HG02798 (cell line): Measurements from ENCODE around the gene LHX5.
A peak's percentile ranks its signal among the peaks of the same experiment; 100 is the strongest.

Experiments
- ATAC-seq: cut with Tn5 transposase; IDR thresholded peaks from one replicate; pipeline ENCODE4 v1.9.1; 2021; ENCODE audit warnings: mild to moderate bottlenecking; ENCODE audit not compliant: unreplicated experiment, poor library complexity

LHX5 gene

DNA sequence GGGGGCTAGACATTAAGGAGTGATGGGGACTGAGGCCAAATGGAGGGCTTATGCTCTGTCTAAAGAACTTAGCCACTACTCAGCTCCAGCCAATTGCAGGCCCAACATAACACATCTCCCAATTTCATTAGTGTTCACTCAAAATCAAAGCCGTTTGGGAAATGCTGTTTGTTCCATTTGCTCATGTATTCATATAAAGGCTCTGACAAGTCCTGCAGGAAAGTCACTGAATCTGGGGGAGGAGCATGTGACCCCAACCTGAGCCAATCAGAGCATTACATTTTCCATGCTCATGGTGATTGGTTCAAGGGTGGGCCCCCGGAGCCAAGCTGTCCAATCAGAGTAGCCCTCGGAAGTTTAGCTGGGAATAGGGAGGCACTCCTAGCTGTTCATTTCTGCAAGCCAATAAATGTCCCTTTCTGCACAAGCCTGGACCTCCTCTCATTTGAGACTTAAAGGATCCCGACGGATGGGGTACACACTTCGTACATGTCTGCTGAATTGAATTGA is 28.6 kb downstream of the LHX5 start:
- no peak for ATAC-seq

DNA sequence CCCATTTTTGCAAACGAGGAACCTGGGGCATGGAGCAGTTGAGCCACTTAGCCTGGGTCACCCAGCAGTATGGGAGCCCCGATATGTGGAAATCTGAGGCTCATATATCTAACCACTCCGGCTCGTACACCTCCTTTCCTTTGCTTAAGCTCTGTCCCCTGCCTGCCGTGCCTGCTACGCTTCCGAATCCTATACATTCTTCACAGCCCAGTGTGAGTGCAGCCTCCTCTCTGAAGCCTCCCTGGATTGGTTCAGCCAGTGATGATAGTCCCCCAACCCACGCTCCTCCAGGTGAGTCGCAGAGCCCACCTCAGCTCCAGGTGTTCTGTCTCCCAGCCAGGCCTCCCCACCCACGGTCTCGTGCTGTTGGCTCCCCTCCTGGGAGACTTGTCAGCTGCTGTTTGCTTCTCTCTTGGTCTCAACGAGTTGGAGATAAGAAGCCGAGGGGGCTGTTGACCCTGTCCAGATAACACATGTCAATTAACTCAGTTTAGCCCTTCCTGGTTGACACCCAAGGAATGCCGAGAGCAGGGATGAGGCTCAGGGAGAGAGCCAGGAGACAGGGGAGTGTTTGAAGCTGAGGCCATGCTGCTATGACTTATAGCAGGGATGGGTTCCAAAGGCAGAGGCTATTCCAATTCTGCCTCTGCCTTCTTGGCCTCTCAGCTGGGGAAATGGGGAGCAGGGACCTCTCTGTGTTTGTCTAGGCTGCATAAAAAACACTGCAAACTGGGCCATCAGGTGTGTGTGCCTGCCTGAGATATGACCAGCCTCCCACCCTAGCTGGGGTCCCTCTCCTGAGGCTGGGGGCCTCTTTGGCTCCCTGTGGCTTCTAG is 30.5 kb downstream of the LHX5 start:
- ATAC-seq: no peak

DNA sequence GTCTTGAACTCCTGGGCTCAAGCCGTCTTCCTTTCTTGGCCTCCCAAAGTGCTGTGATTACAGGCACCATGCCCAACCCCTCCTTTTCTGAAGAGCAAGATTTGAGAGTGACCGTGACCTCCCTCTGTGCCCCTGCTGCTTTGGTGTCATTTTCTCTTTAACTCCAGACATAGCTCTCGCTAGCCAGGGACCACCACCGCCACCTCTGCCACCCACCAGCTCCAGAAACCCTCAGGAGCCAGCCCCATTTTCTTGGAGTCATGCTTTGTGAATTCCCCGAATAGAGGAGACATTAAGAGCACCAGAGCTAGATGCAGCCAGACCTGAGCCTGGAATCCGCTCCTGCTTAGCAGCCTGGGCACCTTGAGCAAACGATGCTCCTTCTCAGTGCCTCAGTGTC is 31.3 kb downstream of the LHX5 start:
- ATAC-seq: no peak

DNA sequence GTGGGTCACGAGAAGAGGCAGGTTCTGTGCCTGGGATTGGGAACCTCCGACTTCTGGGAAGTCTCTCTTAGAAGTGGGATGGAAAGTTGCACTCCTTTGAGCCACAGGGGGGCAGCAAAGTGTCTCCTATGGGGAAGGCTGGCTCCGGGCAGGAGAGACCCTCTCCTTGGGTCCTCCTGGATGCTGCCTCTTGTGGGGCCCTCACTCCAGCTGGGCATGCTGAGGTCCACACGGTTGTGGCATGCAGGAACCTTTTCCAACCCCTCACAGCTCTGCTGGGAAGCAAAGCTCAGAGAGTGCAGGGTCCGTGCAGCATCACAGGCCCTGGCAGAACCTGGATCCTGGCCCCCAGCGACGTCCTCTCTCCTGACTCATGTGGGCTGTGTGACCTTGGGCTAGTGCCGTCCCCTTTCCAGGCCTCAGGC is 32.1 kb downstream of the LHX5 start:
- ATAC-seq: no peak

DNA sequence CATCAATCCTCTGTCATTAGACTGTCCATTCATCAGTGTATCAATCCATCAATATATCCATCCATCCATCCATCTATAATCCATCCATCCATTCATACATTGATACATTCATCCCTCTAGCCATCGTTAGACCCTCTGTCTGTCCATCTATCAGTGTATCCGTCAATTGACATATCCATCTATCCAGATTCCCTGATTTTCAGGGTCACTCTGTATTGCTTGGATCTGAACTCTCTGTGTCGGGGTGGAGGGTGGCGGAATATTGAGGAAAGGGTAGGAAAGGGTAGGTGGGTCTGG is 32.4 kb downstream of the LHX5 start:
- ATAC-seq: no peak

DNA sequence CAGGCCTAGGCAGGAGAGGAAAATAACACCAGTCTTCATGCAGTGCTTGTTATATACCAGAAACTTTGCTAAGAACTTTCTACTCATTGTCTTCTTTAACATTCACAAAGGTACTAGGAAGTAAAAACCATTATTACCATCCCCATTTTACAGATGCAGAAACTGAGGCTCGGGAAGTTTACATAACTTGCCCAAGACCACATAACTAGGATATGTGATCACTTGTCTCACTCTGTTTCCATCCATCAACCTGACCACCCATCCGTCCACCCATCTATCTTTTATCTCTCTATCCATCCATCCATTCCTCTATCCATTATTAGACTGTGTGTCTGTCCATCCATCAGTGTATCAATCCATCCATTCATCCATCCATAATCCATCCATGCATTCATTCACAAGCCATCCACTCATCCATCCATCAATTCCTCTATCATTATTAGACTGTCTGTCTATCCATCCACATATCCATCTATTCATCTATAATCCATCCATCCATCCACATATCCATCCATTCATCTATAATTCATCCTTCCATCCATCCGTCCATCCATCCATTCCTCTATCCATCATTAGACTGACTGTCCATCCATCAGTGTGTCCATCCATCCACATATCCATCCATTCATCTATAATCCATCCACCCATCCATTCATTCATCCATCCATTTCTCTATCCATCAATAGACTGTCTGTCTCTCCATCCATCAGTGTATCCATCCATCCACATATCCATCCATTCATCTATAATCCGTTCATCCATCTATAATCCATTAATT is 33.0 kb downstream of the LHX5 start:
- no peak for ATAC-seq

DNA sequence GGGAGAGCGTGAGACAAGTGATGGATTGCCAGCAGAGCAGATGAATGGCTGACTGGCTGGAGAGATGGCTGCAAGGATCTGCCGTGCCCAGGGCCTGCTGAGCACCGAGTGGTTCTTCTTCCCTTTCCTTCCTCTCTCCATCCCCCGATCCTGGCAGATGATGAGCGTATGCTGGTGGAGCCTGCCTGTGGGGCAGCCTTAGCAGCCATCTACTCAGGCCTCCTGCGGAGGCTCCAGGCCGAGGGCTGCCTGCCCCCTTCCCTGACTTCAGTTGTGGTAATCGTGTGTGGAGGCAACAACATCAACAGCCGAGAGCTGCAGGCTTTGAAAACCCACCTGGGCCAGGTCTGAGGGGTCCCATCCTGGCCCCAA is 34.0 kb downstream of the LHX5 start:
- no peak for ATAC-seq

DNA sequence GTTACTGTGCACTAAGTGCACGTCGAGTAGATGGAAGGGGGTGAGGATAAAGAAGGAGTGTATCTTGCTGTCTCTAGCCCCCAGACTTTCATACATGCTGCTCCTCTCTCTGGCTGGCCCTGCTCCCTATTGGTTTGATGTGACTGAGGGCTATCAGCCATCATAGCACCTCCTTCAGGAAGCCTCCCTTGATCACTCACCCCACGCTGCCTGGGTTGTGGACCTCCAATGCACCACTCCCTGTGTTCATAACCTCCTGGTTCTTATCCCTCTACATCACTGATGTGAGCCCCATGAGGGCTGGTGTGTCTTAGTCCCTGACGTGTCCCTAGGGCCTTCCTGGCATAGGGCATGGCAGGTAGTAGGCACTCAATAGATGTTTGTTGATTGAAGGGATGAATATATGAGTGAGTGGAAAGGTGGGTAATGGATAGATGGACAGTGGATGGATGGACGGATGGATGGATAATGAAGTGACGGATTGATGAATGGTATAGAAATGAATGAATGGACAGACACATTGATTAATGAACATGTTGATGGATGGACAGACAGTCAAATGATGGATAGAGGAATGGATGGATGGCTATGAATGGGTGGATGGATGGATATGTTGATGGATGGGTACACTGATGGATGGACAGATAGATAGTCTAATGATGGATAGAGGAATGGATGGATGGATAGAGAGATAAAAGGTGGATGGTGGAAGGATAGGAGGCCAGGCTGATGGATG is 34.5 kb downstream of the LHX5 start:
- no peak for ATAC-seq

DNA sequence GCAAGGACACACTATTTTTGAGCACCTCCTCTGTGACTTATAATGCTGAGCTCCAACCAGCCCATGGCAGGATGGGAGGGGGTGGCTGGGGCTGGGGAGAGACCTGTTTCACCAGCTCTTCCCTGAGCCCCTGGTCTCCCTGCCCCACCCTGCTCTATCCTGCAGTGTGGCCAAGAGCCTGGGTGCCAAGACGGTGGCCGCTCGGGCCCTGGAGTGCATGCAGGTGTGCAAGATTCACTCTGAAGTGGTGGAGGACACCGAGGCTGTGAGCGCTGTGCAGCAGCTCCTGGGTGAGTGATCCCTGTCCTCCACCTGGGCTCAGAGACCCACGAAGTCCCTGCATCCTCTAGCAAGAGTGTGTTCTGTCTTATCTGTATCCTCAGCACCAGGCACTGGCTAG is 35.1 kb downstream of the LHX5 start:
- no peak for ATAC-seq

DNA sequence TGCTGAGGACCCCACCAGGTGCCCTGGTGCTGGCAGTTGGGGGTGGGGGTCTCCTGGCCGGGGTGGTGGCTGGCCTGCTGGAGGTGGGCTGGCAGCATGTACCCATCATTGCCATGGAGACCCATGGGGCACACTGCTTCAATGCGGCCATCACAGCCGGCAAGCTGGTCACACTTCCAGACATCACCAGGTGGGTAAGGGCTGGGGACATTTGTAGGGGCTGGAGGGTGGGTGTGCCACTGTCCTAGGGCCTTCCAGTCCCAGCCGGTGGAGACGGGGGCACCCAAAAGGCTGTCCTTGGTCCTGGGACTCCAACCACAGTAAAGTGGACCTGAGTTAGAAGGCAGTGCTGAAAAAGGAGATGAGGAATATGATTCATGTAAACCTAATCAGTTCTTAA is 36.3 kb downstream of the LHX5 start:
- no peak for ATAC-seq

DNA sequence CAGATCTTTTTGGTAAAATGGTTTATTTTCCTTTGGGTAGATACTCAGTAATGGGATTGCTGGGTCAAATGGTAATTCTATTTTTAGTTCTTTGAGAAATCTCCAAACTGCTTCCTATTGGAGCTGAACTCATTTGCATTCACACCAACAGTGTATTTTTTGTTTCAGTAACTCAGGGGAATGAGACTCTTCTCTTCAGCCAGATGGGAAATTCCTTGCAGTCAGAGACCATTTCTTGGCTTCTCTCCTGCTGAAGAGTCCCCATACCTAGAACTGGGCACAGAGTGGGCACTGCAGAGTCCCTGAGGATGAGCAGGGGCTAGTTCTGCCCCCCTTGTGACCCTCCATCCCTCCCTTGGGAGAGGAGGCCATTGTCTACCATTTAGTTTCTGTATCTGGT is 38.7 kb downstream of the LHX5 start:
- ATAC-seq: no peak

DNA sequence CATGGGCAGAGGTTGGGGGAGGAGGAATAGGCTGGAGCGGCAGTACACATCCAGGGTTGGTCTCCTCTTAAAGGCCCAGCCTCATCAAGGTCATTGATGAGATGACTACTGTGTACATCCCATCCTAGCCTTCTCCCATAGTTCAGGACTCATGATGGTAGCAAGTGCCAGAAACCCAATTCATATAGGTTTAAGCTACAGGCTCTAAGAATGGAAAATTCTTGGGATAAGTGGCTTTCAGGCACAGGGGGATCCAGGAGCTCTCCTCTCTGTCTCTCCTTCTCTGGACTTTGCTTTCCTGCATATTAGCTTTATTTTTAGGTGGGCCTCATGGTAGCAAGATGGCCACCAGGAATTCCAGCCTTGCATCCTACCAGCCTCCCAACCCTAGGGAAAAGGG is 43.2 kb downstream of the LHX5 start:
- no peak for ATAC-seq

DNA sequence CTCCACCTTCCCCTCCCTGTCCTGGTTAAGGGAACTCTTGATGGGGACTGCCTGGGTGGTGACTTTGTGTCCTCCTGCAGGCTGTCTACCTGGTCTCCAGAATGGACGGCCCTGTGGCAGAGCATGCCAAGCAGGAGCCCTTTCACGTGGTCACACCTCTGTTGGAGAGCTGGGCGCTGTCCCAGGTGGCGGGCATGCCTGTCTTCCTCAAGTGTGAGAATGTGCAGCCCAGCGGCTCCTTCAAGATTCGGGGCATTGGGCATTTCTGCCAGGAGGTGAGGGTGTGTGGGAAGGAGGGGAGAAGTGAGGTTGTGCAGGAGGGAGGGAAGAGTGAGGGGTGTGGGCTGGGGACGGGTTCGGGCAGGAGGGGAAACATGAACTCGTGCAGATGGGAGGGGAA is 43.8 kb downstream of the LHX5 start:
- no peak for ATAC-seq

DNA sequence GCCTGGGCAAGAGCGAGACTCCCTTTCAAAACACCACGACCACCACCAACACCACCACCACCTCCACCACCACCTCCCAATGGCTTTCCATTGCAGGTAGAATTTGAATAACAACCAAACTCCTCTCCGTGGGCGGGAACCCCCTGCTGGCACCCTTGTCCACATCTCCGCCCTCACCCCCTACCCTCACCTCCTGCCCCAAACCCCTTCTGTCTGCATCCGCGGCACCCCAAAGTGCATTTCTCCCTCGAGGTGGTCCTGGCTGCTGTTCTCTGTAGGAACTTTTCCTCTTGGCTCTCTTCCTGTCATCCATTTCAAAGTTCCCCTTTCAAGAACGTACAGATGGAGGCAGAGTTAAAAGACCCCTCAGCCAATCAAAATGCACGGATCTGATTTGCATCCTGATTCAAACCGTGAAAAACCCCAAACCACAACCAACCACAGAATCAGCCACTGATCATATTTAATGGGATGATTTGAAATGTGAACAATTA is 45.7 kb downstream of the LHX5 start:
- ATAC-seq: no peak

DNA sequence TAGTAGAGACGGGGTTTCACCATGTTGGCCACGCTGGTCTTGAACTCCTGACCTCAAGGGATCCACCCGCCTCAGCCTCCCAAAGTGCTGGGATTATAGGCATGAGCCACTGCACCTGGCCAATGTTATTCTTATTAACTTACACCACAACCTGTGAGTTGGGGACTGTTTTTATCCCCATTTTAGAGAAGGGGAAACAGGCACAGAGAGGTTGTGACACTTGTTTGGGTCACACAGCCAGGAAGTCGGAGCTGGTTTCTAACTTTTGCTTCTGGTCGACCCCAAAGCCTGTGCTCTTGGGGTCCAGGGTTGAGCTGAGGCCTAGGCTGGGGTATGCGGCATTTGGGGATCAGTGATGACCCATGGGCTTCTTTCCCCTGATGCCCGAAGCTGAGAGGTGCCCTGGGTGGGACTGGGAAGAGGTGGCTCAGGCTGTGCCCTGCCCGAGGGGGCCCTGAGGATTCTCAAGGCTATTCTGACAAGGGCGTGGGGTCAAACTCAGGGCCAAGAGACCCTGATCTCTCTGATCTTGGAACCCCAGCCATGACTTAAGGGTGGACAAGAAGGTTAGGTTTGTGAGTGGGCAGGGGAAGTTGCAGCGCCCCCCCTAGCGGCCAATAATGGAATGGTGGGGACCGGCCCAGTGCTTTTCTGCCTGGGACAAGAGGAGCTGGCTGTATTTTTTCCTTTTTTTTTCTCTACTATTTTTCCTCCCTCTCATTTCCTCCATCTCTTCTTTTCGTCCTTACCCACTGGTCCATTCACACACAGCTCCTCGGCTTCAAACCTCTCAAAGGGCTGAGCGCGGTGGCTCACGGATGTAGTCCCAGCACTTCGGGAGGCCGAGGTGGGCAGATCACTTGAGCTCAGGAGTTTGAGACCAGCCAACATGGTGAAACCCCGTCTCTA is 46.5 kb downstream of the LHX5 start:
- no peak for ATAC-seq

DNA sequence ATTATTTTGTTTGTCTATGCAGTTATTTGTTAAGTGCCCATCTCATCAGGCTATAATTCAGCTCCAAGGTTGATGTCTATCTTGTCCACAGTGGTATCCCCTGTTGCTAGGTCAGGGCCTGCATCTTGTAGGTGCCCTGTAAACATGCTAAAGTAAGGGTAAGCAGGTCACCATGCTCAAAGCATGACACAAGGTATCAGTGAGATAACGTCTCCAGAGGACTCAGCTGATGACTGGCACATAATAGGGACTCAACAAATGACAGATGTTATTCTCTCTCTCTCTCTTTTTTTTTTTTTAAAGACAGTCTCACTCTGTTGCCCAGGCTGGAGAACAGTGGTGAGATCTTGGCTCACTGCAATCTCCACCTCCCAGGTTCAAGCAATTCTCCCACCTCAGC is 47.2 kb downstream of the LHX5 start:
- ATAC-seq: no peak

DNA sequence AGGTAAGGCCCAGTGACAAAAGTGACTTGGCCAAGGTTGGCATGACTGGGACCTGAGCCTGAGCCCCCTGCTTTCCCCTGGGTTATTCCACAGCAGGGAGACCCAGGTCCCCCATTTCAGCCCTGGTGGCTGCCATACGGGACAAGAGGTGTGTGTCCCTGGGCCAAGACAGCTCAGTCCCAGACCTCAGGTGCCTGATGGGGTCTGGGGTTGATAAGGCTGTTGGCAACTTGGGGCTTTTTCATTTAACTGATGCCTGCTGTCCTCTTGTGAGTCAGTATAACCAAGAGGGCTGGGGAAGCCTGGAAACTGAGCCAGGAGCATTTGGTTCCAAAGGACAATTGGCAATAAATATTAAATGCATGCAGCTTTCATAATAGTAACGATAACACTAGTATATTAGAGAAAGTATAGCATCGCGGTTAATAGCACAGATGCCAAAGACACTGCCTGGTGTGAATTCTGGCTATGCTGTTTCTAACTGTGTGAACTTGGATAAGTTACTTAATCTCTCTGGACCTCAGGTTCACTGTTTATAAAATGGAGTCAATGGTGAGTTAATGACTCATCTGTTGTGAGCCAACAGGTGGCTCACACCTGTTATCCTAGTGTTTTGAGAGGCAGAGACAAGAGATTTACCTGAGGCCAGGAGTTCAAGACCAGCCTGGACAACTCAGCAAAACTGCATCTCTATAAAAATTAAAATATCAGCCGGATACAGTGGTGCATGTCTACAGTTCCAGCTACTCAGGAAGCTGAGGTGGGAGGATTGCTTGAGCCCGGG is 48.6 kb downstream of the LHX5 start:
- ATAC-seq: no peak

DNA sequence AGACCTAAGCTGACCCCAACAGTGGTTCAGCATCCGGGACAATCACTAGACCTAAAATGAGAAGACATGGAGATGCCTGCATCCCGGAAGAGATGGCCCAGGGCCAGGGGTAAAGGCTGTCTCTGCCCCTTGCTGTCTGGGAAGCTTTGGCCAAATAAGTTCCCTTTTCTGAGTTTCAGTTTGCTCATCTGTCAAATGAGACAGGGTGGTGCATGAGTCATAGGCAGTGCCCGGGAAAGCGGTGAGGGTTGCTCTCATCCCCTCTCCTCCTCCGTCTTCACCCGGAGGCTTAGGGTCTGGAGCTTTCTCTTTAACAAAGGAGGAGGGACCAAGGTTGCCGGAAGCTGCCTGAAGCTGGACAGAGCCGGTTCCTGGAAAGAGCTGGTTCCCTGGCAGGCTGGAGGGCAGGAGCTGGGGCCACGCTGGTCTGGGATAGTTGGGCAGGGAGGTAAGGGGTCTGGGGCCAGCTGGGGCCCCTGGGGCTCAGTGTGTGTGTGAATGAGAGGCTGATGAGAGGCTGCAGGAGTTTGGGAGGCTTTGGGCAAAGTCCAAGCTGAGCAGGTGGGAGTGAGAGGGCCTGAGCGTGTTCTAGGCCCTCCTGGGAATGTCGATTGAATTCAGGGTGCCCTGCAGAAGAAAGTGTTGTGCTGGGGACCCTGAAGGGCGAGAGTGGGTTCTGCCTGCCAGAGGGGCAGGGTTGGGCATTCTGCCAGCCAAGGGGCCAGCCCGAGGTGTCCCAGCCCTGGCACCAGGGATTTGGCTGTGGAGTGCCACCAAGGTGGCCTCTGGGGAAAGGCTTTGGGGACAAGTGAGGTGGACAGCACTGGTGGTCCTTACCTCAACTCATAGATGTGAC is 49.4 kb downstream of the LHX5 start, which contains the start of gene SDSL:
Gene SDSL, plus strand, starts transcription at position 351 of the 856 bp plus-strand sequence. CDS start 5,603 bp downstream, outside the sequence.
- ATAC-seq: peak; percentile 92
